Tibial artery (tissue), 4 donors: Measurements from ENCODE around the gene CDK11B.
A peak's percentile ranks its signal among the peaks of the same experiment; 100 is the strongest.

ENCODE experiments used
- DNase-seq, 2 donors: peaks; one replicate each; pipeline ENCODE4 v3.0.0-alpha.2; 2019
- H3K27ac ChIP-seq, 2 donors: fragments of 200-600 bp; sonication (generic) in 1 of 2; 1 replicate in 1 of 2; 2 replicates in 1 of 2; pipeline ENCODE4 v1.5.1; 2018 to 2019; ENCODE audit warnings: mild to moderate bottlenecking in 1 of 2
- H3K27me3 ChIP-seq, 2 donors: fragments of 200-600 bp; sonication (generic) in 1 of 2; one replicate each; pipeline versions ENCODE4 v1.5.1 to v1.6.0; 2016 to 2019
- H3K36me3 ChIP-seq, 3 donors: fragments of 200-600 bp; sonication (generic) in 2 of 3; one replicate each; pipeline ENCODE4 v1.5.1; 2016 to 2019; ENCODE audit warnings: mild to moderate bottlenecking in 2 of 3
- H3K4me1 ChIP-seq, 4 donors: fragments of 200-600 bp; sonication (generic) in 2 of 4; 1 replicate in 3 of 4; 2 replicates in 1 of 4; pipeline ENCODE4 v1.5.1; 2016 to 2019
- H3K4me3 ChIP-seq, 2 donors: fragments of 200-600 bp; sonication (generic) in 1 of 2; 1 replicate in 1 of 2; 2 replicates in 1 of 2; pipeline ENCODE4 v1.5.1; 2018 to 2019; ENCODE audit warnings: mild to moderate bottlenecking in 2 of 2
- H3K9me3 ChIP-seq, 3 donors: fragments of 200-600 bp; sonication (generic) in 1 of 3; one replicate each; pipeline ENCODE4 v1.5.1; 2016 to 2019
- CTCF ChIP-seq, 2 experiments: fragments of 200-600 bp in 1 of 2; fragments of 450-650 bp in 1 of 2; IDR thresholded peaks; one replicate each; pipeline ENCODE4 v1.5.1; 2017 to 2019; ENCODE audit warnings: antibody characterized with exemption in 2 of 2, mild to moderate bottlenecking in 1 of 2, moderate library complexity in 1 of 2
- intact Hi-C: fragments of 100-400 bp; cut with DNase I; formaldehyde crosslinking; loops from one replicate; pipeline ENCODE4 v1.15.0; 2023; ENCODE audit warnings: low total_unique reads

CDK11B gene

GRCh38 chr1:1628754-1629429, 29.9 kb downstream of the CDK11B start:
- Histone ChIP-seq H3K4me3 (no peak overlapping the region), H3K9me3 (no peaks in the 10 kb centered on the region), H3K36me3 (peaks cover 9 to 56% (median 27%) of the 10 kb centered on the region in 3 donors), H3K27ac (no peak overlapping the region), H3K4me1 (peaks cover 0 to 24% (median 18%) of the 10 kb centered on the region in 4 donors), H3K27me3 (peaks cover 11 to 48% of the 10 kb centered on the region in 2 donors)
- intact Hi-C loops: no loop called here
- peak in 1 of 2 donors; percentile 65 for DNase-seq
- TF ChIP-seq CTCF (IDR thresholded peaks at IDR 0.05): no peak

- Histone ChIP-seq H3K27ac (no peak overlapping the region), H3K4me1 (peaks cover 0 to 24% (median 18%) of the 10 kb centered on the region in 4 donors), H3K4me3 (no peak overlapping the region), H3K27me3 (peaks cover 11 to 48% of the 10 kb centered on the region in 2 donors), H3K36me3 (peaks cover 9 to 62% (median 29%) of the 10 kb centered on the region in 3 donors), H3K9me3 (no peaks in the 10 kb centered on the region)
- intact Hi-C loops: no loop called here
- DNase-seq: peak in 1 of 2 donors; percentile 63
- TF ChIP-seq CTCF (IDR thresholded peaks at IDR 0.05): no peak
These were observed 30.7 kb downstream of the CDK11B start for GRCh38 chr1:1627829-1628753.

- peak in 1 of 2 donors; percentile 64 for DNase-seq
- H3K27ac ChIP-seq: no peak overlapping the region
- TF ChIP-seq CTCF (IDR thresholded peaks at IDR 0.05): no peak
- intact Hi-C loops: no loop called here
- no peaks in the 10 kb centered on the region for H3K9me3 ChIP-seq
- H3K27me3 ChIP-seq: peaks cover 11 to 48% of the 10 kb centered on the region in 2 donors
- no peak overlapping the region for H3K4me3 ChIP-seq
- peaks cover 9 to 69% (median 29%) of the 10 kb centered on the region in 3 donors for H3K36me3 ChIP-seq
- H3K4me1 ChIP-seq: peaks cover 0 to 24% (median 18%) of the 10 kb centered on the region in 4 donors
These were observed 31.5 kb downstream of the CDK11B start for GRCh38 chr1:1627261-1627828.

- peaks cover 5 to 40% of the 10 kb centered on the region in 2 donors for H3K27me3 ChIP-seq
- peak in 1 of 2 donors; percentile 63 for DNase-seq
- H3K36me3 ChIP-seq: peaks cover 9 to 75% (median 29%) of the 10 kb centered on the region in 3 donors
- H3K4me1 ChIP-seq: peaks cover 0 to 16% (median 11%) of the 10 kb centered on the region in 4 donors
- TF ChIP-seq CTCF (IDR thresholded peaks at IDR 0.05): no peak
- no peak overlapping the region for H3K4me3 ChIP-seq
- H3K9me3 ChIP-seq: no peaks in the 10 kb centered on the region
- intact Hi-C loops: no loop called here
- H3K27ac ChIP-seq: no peak overlapping the region
These were observed 32.3 kb downstream of the CDK11B start for GRCh38 chr1:1626207-1627141.

GRCh38 chr1:1625824-1626206, 33.0 kb downstream of the CDK11B start:
- peaks cover 4 to 33% of the 10 kb centered on the region in 2 donors for H3K27me3 ChIP-seq
- peaks cover 0 to 9% (median 6%) of the 10 kb centered on the region in 4 donors for H3K4me1 ChIP-seq
- TF ChIP-seq CTCF (IDR thresholded peaks at IDR 0.05): no peak
- no peak overlapping the region for H3K4me3 ChIP-seq
- H3K27ac ChIP-seq: no peak overlapping the region
- H3K9me3 ChIP-seq: no peaks in the 10 kb centered on the region
- no peak for DNase-seq
- intact Hi-C loops: no loop called here
- peaks cover 9 to 82% (median 29%) of the 10 kb centered on the region in 3 donors for H3K36me3 ChIP-seq
